Right renal pelvis (tissue), 4 donors: ENCODE measurements around the gene YPEL2. TPM values are rescaled to one million over a fixed set of nuclear protein-coding genes. Genes with fewer than 3 reads are reported as not detected.

Experiments
- DNase-seq, 4 donors: peaks; one replicate each; pipeline ENCODE4 v3.0.0-alpha.2; 2013; ENCODE audit warnings: low read depth in 4 of 4, low spot score in 3 of 4, missing footprints in 1 of 4
- polyA plus RNA-seq, 4 donors: library from polyadenylated mRNA; unstranded; fragments of 120-200 nt; gene quantifications; one replicate each; pipeline ENCODE4 v1.2.1, GENCODE V29; 2013; ENCODE audit not compliant: insufficient read length in 4 of 4

YPEL2 gene
- polyA plus RNA-seq, 4 donors: 28.2 to 40.4 (median 36.0) TPM

GRCh38 chr17:59426031-59426430 lies 94.6 kb downstream of the YPEL2 start:
- DNase-seq: no peak

GRCh38 chr17:59427425-59427921 lies 96.0 kb downstream of the YPEL2 start:
- no peak for DNase-seq

- no peak for DNase-seq
Observed at GRCh38 chr17:59427996-59428395, 96.5 kb downstream of the YPEL2 start.

GRCh38 chr17:59428916-59429485 lies 97.5 kb downstream of the YPEL2 start:
- no peak for DNase-seq

GRCh38 chr17:59431601-59432000 lies 100.1 kb downstream of the YPEL2 start:
- DNase-seq: no peak

- DNase-seq: no peak
Observed at GRCh38 chr17:59432657-59433056, 101.2 kb downstream of the YPEL2 start.

GRCh38 chr17:59433586-59433985 lies 102.1 kb downstream of the YPEL2 start:
- DNase-seq: no peak

- DNase-seq: no peak
Observed at GRCh38 chr17:59434429-59434828, 103.0 kb downstream of the YPEL2 start.

GRCh38 chr17:59435238-59435637 lies 103.8 kb downstream of the YPEL2 start:
- DNase-seq: no peak

- DNase-seq: no peak
Observed at GRCh38 chr17:59436900-59437299, 105.4 kb downstream of the YPEL2 start.

- no peak for DNase-seq
Observed at GRCh38 chr17:59437791-59438281, 106.4 kb downstream of the YPEL2 start.

- DNase-seq: no peak
Observed at GRCh38 chr17:59439262-59439661, 107.8 kb downstream of the YPEL2 start.

- no peak for DNase-seq
Observed at GRCh38 chr17:59439741-59440211, 108.3 kb downstream of the YPEL2 start.

- peak; percentile 87 to 88 (median 88) for DNase-seq
Observed at GRCh38 chr17:59440757-59441463, 109.5 kb downstream of the YPEL2 start.

- DNase-seq: no peak
Observed at GRCh38 chr17:59441464-59442096, 110.1 kb downstream of the YPEL2 start.

GRCh38 chr17:59443106-59443505 lies 111.7 kb downstream of the YPEL2 start:
- no peak for DNase-seq

Other genes with a start within 250 kb of the YPEL2 start
- 10 to 100 TPM; 25.9 to 33.0 (median 28.6) TPM for gene TRIM37, start 224.8 kb upstream of the YPEL2 start, polyA plus RNA-seq
- 10 to 100 TPM; 70.6 to 91.9 (median 86.6) TPM for gene SKA2, start 176.5 kb upstream of the YPEL2 start, polyA plus RNA-seq
- gene PRR11, start 175.9 kb upstream of the YPEL2 start, polyA plus RNA-seq: 10 to 100 TPM; 18.6 to 19.5 (median 19.1) TPM
- 10 to 100 TPM; 21.8 to 26.3 (median 25.2) TPM for gene SMG8, start 121.6 kb upstream of the YPEL2 start, polyA plus RNA-seq
- 10 to 100 TPM in 3 of 4 donors, 1 to 10 TPM in 1; 9.6 to 10.6 (median 10.4) TPM for gene GDPD1, start 111.1 kb upstream of the YPEL2 start, polyA plus RNA-seq
- gene DHX40, start 234.0 kb downstream of the YPEL2 start, polyA plus RNA-seq: 10 to 100 TPM; 78.9 to 96.9 (median 91.4) TPM